IMR-90 (cell line): ENCODE results near the gene DCC. TPM values are rescaled to one million over a fixed set of nuclear protein-coding genes. Genes with fewer than 3 reads are reported as not detected.

ENCODE experiments used
- ATAC-seq: fragments of 200-7000 bp; cut with Tn5 transposase; 2 replicates; pipeline ENCODE4 v1.9.1; 2020; ENCODE audit warnings: low read depth, mild to moderate bottlenecking, moderate library complexity
- BruUV-seq: library from RNA; stranded (reverse); fragments of 400-500 nt; replicated peaks from 2 replicates; lab custom pipeline; 2021; lab: Mats Ljungman, UMichigan
- CTCF ChIA-PET: fragments of 300-600 bp; formaldehyde crosslinking; extraction: SDS; loops from one replicate; lab custom pipeline; 2021; ENCODE audit warnings: antibody characterized with exemption; lab: Yijun Ruan, JAX
- POLR2A ChIA-PET: fragments of 300-600 bp; sonication (Branson Sonifier 250); formaldehyde crosslinking; loops from one replicate; lab custom pipeline; 2022; ENCODE audit warnings: antibody characterized with exemption; ENCODE audit not compliant: unreplicated experiment; lab: Charles Lee
- DNase-seq: peaks from one replicate; pipeline ENCODE4 v3.0.0; 2013
- H2AFZ ChIP-seq: replicated peaks from 2 replicates; pipeline ENCODE3; 2013; ENCODE audit warnings: low read length, mild to moderate bottlenecking; ENCODE audit not compliant: poor library complexity
- H2AK5ac ChIP-seq: 2 replicates; pipeline ENCODE4 v1.6.1; 2013; ENCODE audit warnings: low read depth, low read length, inconsistent platforms
- H2AK9ac ChIP-seq: replicated peaks from 2 replicates; pipeline ENCODE3; 2013; ENCODE audit warnings: mild to moderate bottlenecking, low read depth, low read length, moderate library complexity; ENCODE audit not compliant: poor library complexity
- H2BK120ac ChIP-seq: 2 replicates; pipeline ENCODE4 v1.6.1; 2013; ENCODE audit warnings: low read depth, low read length, inconsistent platforms
- H2BK15ac ChIP-seq: 3 replicates; pipeline ENCODE4 v1.6.1; 2013; ENCODE audit warnings: low read depth, low read length, inconsistent platforms
- H2BK20ac ChIP-seq: 2 replicates; pipeline ENCODE4 v1.6.1; 2013; ENCODE audit warnings: low read depth, mild to moderate bottlenecking, inconsistent platforms, low read length, moderate library complexity
- H2BK5ac ChIP-seq: 2 replicates; pipeline ENCODE4 v1.6.1; 2013; ENCODE audit warnings: mild to moderate bottlenecking, low read depth, low read length, inconsistent platforms; ENCODE audit not compliant: poor library complexity, severe bottlenecking
- H3K14ac ChIP-seq: replicated peaks from 2 replicates; pipeline ENCODE4 v1.6.1; 2013; ENCODE audit warnings: low read depth, low read length, inconsistent platforms
- H3K18ac ChIP-seq: 2 replicates; pipeline ENCODE4 v1.6.1; 2013; ENCODE audit warnings: low read depth, low read length, control low read depth
- H3K23ac ChIP-seq: 2 replicates; pipeline ENCODE4 v1.6.1; 2013; ENCODE audit warnings: low read depth, low read length, inconsistent platforms
- H3K27ac ChIP-seq: 2 replicates; pipeline ENCODE4 v1.5.1; 2013; ENCODE audit warnings: mild to moderate bottlenecking, control low read depth, low read length; ENCODE audit not compliant: insufficient read depth
- H3K27me3 ChIP-seq: 2 replicates; pipeline ENCODE4 v1.6.1; 2013; ENCODE audit warnings: low read length; ENCODE audit not compliant: control insufficient read depth, insufficient read depth
- H3K36me3 ChIP-seq: 2 replicates; pipeline ENCODE4 v1.6.1; 2013; ENCODE audit warnings: low read length, mixed read lengths; ENCODE audit not compliant: control insufficient read depth, insufficient read depth
- H3K4ac ChIP-seq: 2 replicates; pipeline ENCODE4 v1.6.1; 2013; ENCODE audit warnings: low read depth, low read length, inconsistent platforms
- H3K4me1 ChIP-seq: 2 replicates; pipeline ENCODE4 v1.6.1; 2013; ENCODE audit warnings: low read length, mixed read lengths; ENCODE audit not compliant: control insufficient read depth, insufficient read depth
- H3K4me2 ChIP-seq: 2 replicates; pipeline ENCODE4 v1.6.1; 2013; ENCODE audit warnings: low read depth, mild to moderate bottlenecking, control low read depth, low read length, moderate library complexity
- H3K4me3 ChIP-seq: 2 replicates; pipeline ENCODE4 v1.5.1; 2013; ENCODE audit warnings: low read depth, mild to moderate bottlenecking, control low read depth, low read length, moderate library complexity; ENCODE audit not compliant: insufficient read depth
- H3K56ac ChIP-seq: 2 replicates; pipeline ENCODE4 v1.6.1; 2013; ENCODE audit warnings: low read length, inconsistent platforms; ENCODE audit not compliant: insufficient read depth; ENCODE audit errors: extremely low read depth
- H3K79me1 ChIP-seq, 2 experiments: 2 replicates each; pipeline ENCODE4 v1.6.1; 2013; ENCODE audit warnings: low read length in 2 of 2, inconsistent platforms in 1 of 2, low read depth in 1 of 2
- H3K9ac ChIP-seq: 2 replicates; pipeline ENCODE4 v1.6.1; 2013; ENCODE audit warnings: low read depth, low read length, control low read depth
- H3K9me1 ChIP-seq: 2 replicates; pipeline ENCODE4 v1.6.1; 2013; ENCODE audit warnings: low read length, inconsistent platforms; ENCODE audit not compliant: insufficient read depth
- H3K9me3 ChIP-seq: 2 replicates; pipeline ENCODE4 v1.6.1; 2013; ENCODE audit warnings: low read length; ENCODE audit not compliant: control insufficient read depth, insufficient read depth
- H4K20me1 ChIP-seq: 2 replicates; pipeline ENCODE4 v1.6.1; 2013; ENCODE audit warnings: low read length, inconsistent platforms; ENCODE audit not compliant: insufficient read depth
- H4K5ac ChIP-seq: 2 replicates; pipeline ENCODE4 v1.6.1; 2013; ENCODE audit warnings: mild to moderate bottlenecking, low read depth, low read length, control low read depth
- H4K8ac ChIP-seq, 2 experiments: 2 replicates each; pipeline ENCODE4 v1.6.1; 2013; ENCODE audit warnings: low read depth in 2 of 2, low read length in 2 of 2, control low read depth in 1 of 2, inconsistent platforms in 1 of 2
- H4K91ac ChIP-seq: 2 replicates; pipeline ENCODE4 v1.6.1; 2013; ENCODE audit warnings: low read depth, low read length, inconsistent platforms; ENCODE audit not compliant: insufficient read depth
- ELK1 ChIP-seq: fragments of 150-350 bp; IDR thresholded peaks from 2 replicates; pipeline ENCODE4 v1.6.1; 2016; ENCODE audit warnings: low read depth, mild to moderate bottlenecking, low read length, moderate library complexity, borderline replicate concordance
- MAFK ChIP-seq: IDR thresholded peaks from 2 replicates; pipeline ENCODE4 v1.6.1; 2012; ENCODE audit warnings: low read depth, low read length, improper control_type of control experiment
- NFE2L2 ChIP-seq: fragments of 150-350 bp; IDR thresholded peaks from 2 replicates; pipeline ENCODE4 v1.6.1; 2016; ENCODE audit warnings: low read depth, mild to moderate bottlenecking, low read length
- WGBS, 2 experiments: methylation state at CpG; one replicate each; pipeline versions ENCODE4 v1.1.5 to v1.1.7; 2013; ENCODE audit warnings: missing lambda C conversion rate in 2 of 2; ENCODE audit not compliant: insufficient read length in 1 of 2; ENCODE audit errors: extremely low coverage in 2 of 2; 5-methylcytosine and 5-hydroxymethylcytosine counted together
- dilution Hi-C: fragments of 300-500 bp; cut with HindIII; formaldehyde crosslinking; loops from one replicate; pipeline ENCODE4 v1.14.3; 2018; ENCODE audit warnings: low sequenced_read_pairs; ENCODE audit not compliant: unreplicated experiment
- in situ Hi-C: fragments of 300-500 bp; cut with MboI; formaldehyde crosslinking; loops from 3 replicates; pipeline ENCODE4 v1.14.3; 2019; ENCODE audit warnings: low sequenced_read_pairs, inconsistent platforms, mixed read lengths
- intact Hi-C: fragments of 100-400 bp; cut with micrococcal nuclease; formaldehyde crosslinking; loops from 2 replicates; pipeline ENCODE4 v1.10.0; 2022
- polyA plus RNA-seq, 3 experiments: library from polyadenylated mRNA; depleted of rRNA; stranded (reverse); fragments of >200 nt; gene quantifications; 2 replicates each; pipeline ENCODE4 v1.2.3, GENCODE V29; 2012; ENCODE audit warnings: low replicate concordance in 1 of 3
- total RNA-seq: library from RNA; depleted of rRNA; stranded (reverse); fragments of >200 nt; gene quantifications from 2 replicates; pipeline ENCODE4 v1.2.3, GENCODE V29; 2012

The DCC gene
- total and polyA plus RNA-seq, 2 of the 4 experiments (the other 2 are of a cell fraction), result 0.31 to 0.54 TPM

GRCh38 chr18:52337276-52337675 is 2.7 kb upstream of the DCC start:
- H3K14ac ChIP-seq, result no peak overlapping the region
- dilution Hi-C loops, result no loop called here
- H3K4ac ChIP-seq, result no peak overlapping the region
- no peaks in the 10 kb centered on the region for H3K4me1 ChIP-seq
- in situ Hi-C loops, result no loop called here
- no peak overlapping the region for H2BK20ac ChIP-seq
- no peak for ATAC-seq
- H3K56ac ChIP-seq, result no peak overlapping the region
- no peaks in the 10 kb centered on the region; the same call in 1 of the 2 replicates for H3K27me3 ChIP-seq
- H4K8ac ChIP-seq, result no peak overlapping the region
- no CpG with 5 or more reads among the region's 1 CpG for WGBS, 2 experiments
- H3K27ac ChIP-seq, result no peak overlapping the region
- no peak overlapping the region for H4K5ac ChIP-seq
- H2BK15ac ChIP-seq, result no peak overlapping the region
- no peak overlapping the region for H3K23ac ChIP-seq
- no peak overlapping the region for H3K9ac ChIP-seq
- no peak overlapping the region for H3K4me3 ChIP-seq
- no peaks in the 10 kb centered on the region for H3K36me3 ChIP-seq
- H2BK5ac ChIP-seq, result no peak overlapping the region
- ChIA-PET POLR2A (no interaction called here), CTCF (no interaction called here)
- no peak overlapping the region for H4K91ac ChIP-seq
- H4K20me1 ChIP-seq, result no peaks in the 10 kb centered on the region
- BruUV-seq, result no TSS peak
- H2BK120ac ChIP-seq, result no peak overlapping the region
- no peak overlapping the region for H2AFZ ChIP-seq
- no peak overlapping the region for H2AK9ac ChIP-seq
- no peaks in the 10 kb centered on the region for H3K9me1 ChIP-seq
- H3K9me3 ChIP-seq, result peaks cover 2% of the 10 kb centered on the region
- H3K79me1 ChIP-seq, result no peaks in the 10 kb centered on the region
- no peak overlapping the region for H3K18ac ChIP-seq
- intact Hi-C loops, result no loop called here
- no peak overlapping the region for H2AK5ac ChIP-seq
- DNase-seq, result peak; percentile 61
- no peak overlapping the region for H3K4me2 ChIP-seq
- peak; percentile 52 for TF ChIP-seq MAFK
- no peak for TF ChIP-seq ELK1
- TF ChIP-seq NFE2L2, result peak; percentile 76; the same call in 1 of the 2 replicates
